ENCODE measurements around the gene NAV2.

- TF ChIP-seq POLR2AphosphoS5 (IDR thresholded peaks at IDR 0.05; ENCODE audit: borderline replicate concordance, low read depth, low read length): no peak
- TF ChIP-seq EZH2 (IDR thresholded peaks at IDR 0.05): no peak
- no peak for TF ChIP-seq FOXP2 (optimal IDR thresholded peaks at IDR 0.05; ENCODE audit: control extremely low read depth, extremely low read length, insufficient read depth)
These were observed 40.9 kb downstream of the NAV2 start for GRCh38 chr11:19753451-19754106.

Data from SK-N-MC (cell line).